NCI-H2227 (cell line): Measurements from ENCODE around the gene ELMOD3.
"Not testable (repeated sequence)": the region's sequence is repeated elsewhere in the genome, so short reads cannot be mapped to it uniquely, and the experiment has no call there.

Experiments used
- DNase-seq: peaks from one replicate; lab custom pipeline; 2025; ENCODE audit not compliant: unreplicated experiment; lab: John Stamatoyannopoulos, UW

Gene ELMOD3

DNA sequence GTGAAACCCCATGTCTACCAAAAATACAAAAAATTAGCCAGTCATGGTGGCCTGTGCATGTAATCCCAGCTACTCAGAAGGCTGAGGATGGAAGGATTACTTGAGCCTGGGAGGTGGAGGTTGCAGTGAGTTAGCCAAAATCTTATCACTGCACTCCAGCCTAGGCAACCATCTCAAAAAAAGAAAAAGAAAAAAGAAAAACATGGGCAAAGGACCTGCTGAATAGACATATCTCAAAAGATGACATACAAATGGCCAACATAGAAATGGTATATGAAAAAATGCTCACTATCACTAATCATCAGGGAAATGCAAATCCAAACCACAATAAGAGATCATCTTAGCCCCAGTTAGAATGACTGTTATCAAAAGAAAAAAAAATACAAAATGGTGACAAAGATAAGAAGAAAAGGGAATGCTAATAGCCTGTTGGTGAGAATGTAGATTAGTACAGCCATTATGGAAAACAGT, 25.4 kb upstream of the ELMOD3 start:
- no peak for DNase-seq

DNA sequence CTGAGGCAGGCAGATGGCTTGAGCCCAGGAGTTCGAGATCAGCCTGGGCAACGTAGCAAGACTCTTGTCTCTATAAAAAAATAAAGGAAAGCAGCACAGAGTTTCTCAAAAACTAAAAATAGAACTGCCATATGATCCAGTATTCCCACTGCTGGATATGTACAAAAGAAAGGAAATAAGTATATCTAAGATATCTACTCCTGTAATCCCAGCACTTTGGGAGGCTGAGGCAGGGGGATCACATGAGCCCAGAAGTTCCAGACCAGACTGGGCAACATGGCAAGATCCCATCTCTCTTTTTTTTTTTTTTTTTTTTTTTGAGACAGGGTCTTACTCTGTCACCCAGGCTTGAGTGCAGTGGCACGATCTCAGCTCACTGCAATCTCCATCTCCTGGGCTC, 24.9 kb upstream of the ELMOD3 start:
- DNase-seq: not testable (repeated sequence)

DNA sequence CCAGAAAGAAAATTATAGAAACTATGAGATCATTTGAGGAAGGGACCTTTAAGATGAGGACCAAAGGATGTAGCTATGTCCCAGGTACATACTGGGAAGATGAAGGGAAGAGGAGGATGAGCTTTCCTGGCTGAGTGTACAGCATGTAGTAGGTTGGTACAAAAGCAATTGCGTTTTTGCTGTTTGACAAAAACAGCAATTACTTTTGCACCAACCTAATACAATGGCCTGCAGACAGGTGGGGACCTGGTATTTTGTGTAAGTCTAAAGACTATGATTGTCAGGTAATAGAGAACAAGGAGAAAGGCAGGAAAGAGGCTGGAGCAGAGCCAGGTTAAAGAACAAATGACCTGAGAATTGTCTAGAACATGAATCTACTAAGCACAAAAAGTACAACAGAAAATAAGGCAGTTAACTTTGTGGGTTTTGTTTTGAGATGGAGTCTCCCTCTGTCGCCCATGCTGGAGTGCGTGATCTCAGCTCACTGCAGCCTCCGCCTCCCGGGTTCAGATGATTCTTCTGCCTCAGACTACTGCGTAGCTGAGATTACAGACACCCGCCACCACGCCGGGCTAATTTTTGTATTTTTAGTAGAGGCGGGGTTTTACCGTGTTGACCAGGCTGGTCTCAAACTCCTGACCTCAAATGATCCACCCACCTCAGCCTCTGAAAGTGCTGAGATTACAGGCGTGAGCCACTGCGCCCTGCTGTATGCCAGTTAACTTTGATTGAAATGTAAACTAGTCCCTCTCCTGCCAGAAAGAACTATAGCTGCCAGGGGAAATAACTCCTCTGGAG, 23.5 kb upstream of the ELMOD3 start:
- peak; percentile 35 for DNase-seq

DNA sequence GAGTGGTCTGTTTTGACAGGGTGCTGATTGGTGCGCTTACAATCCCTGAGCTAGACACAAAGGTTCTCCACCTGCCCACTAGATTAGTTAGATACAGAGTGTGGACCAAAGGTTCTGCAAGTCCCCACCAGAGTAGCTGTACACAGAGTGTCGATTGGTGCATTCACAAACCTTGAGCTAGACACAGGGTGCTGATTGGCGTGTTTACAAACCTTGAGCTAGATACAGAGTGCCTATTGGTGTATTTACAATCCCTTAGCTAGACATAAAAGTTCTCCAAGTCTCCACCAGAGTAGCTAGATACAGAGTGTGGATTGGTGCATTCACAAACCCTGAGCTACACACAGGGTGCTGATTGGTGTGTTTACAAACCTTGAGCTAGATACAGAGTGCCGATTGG, 20.7 kb upstream of the ELMOD3 start:
- DNase-seq: not testable (repeated sequence)

DNA sequence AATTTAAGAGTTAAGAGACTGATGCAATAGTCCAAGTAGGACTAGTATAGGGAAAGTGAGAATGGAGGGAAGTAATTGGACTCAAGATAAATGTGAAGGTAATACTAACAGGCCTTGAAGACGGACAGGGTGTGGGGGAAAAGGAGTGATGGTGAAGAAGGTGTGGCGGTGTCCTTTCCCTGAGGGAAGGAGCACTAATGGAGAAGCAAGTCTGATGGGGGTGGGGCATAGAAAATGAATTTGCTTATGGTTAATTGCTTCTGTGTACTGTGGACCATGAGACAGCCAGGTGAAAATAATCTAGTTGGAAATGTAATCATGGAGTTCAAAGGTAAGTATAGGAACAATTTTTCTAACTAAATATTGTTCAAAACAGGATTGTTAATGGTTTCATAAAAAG, 19.6 kb upstream of the ELMOD3 start:
- DNase-seq: no peak

- no peak for DNase-seq
Observed at GRCh38 chr2:85340034-85340892, 14.3 kb upstream of the ELMOD3 start.

GRCh38 chr2:85341269-85342029, 13.1 kb upstream of the ELMOD3 start:
- DNase-seq: no peak

GRCh38 chr2:85342156-85342555, 12.4 kb upstream of the ELMOD3 start:
- DNase-seq: no peak

GRCh38 chr2:85343207-85343895, 11.2 kb upstream of the ELMOD3 start:
- not testable (repeated sequence) for DNase-seq

DNA sequence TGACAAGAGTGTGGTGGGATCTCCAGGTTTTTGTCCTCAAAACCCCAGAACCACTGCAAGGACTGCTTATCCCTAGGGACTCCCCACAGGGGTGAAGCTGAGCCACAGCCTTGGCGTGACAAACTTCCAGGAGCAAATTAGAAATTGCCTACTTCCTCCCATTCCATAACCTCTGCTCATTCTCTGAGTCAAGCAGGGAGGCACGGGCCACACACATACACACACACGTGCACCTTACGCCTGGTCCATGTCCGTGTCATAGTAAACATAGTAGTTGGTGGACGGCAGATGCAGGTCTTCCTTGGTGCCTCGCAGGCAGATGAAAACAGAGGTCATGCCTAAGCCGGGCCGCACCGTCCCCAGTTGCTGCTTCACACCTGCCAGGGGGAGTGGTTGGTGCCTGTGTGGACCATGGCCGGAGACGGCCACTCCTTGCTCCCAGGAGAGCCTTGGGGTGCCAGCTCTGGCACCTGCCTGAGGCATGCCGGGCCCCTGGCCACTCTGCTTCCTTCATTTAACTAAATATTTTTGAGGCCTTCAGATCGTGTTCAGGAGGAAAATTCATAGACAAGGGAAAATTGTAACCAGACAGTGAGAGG, 10.1 kb upstream of the ELMOD3 start:
- no peak for DNase-seq

DNA sequence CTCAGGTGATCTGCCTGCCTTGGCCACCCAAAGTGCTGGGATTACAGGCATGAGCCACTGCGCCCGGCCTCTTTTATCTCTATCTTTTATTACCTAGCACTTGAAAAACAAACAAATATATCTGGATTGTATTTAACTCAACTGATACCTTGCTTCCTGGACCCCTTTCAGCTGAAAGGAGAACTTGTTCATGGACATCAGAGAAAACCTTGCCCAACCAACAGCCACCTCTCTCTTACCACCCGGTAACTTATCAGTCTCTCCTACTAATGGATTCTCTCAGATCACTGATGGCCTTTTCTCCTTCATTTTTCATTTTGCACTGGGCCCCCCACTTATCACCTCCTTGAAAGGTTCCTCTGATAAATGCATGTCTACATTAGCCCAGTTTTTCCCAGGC, 7.0 kb upstream of the ELMOD3 start:
- no peak for DNase-seq

DNA sequence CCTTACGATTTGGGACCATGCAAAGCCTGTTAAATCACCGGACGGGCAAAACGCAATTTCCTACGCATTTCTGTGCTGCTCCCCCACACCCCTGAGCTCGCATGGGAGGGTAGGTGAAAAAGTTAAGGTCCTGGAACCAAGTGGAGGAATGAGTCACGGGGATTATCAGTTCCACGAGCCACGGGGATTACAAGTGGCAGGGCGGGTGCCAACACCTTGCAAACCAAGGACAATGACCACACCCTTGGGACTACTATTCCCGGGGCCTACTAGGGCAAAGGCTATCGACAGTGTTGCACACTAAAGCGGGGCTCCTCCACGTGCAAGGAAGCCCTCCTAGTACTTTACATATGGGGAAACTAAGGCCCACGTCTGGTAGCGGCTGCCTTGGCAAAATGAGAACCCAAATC, 688 bp upstream of the ELMOD3 start:
- DNase-seq: no peak

GRCh38 chr2:85355073-85355410, 473 bp downstream of the ELMOD3 start:
- no peak for DNase-seq

DNA sequence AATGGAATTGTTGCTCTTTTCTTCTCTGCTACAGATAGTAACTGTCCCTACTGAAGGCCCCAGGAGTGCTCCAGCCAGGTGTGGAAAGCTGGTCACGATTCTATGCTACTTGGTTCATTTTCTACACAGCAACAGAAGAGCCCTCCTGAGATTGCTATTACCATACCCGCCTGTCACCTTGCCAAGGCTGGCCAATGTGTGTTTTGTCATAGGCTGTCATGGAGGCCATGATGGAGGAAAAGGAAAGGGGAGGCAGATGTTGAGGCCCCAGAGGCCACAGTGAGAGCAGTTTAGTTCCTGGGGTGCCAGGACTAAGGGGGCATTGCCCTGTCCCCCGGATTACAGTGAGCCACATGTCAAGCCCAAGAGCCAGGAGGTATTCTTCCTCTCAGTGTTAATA, 952 bp downstream of the ELMOD3 start:
- no peak for DNase-seq

DNA sequence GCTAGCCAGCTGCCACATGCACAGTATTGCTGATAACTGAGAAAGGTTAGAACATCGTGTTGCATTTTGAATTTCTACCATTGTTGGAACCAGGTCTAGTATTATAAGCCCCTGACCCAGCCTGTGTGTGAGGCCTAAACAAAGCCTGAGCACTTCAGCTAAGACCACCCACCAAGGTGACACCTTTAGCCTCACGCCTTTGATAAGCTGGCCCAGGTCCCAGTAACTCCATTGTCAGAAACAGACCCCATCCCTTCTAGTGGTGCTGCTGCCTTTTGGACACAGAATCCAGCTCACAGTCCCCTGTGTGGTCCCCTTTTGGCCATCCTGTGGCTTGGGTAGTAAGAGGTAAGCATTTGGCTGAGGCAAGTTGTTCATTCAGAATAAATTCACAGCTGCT, 1.6 kb downstream of the ELMOD3 start:
- DNase-seq: no peak

GRCh38 chr2:85357736-85358135, 3.2 kb downstream of the ELMOD3 start:
- DNase-seq: no peak

- not testable (repeated sequence) for DNase-seq
Observed at GRCh38 chr2:85362653-85363387, 8.3 kb downstream of the ELMOD3 start.

GRCh38 chr2:85367180-85367579, 12.6 kb downstream of the ELMOD3 start:
- DNase-seq: no peak

- no peak for DNase-seq
Observed at GRCh38 chr2:85368921-85369320, 14.4 kb downstream of the ELMOD3 start.

DNA sequence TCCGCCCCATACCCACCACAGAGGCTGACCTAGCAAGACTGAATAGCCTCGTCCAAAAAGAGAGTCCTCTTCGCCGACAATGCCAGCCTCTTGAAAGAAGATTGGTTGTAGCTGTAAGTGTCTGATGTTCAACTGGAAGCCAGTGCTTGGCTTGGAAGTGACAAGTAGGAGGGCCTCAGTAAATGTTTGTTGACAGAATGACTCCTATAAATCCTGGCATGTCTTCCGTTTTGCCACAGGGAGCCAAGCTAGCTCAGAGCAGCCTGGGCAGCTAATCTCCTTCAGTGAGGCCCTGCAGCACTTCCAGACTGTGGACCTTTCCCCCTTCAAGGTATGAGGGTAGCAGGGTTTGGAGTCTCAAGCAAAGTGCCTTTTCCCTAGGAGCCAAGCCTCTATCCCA, 14.9 kb downstream of the ELMOD3 start:
- no peak for DNase-seq
